K562 (cell line): ENCODE data around the gene KIF20B. TPM values are rescaled to one million over a fixed set of nuclear protein-coding genes. Genes with fewer than 3 reads are reported as not detected.

Source experiments
- CTBP1 ChIP-seq: fragments of 450-650 bp; IDR thresholded peaks from 2 replicates; pipeline ENCODE4 v1.6.1; 2016; ENCODE audit warnings: borderline replicate concordance
- HCFC1 ChIP-seq: IDR thresholded peaks from 2 replicates; pipeline ENCODE4 v1.6.1; 2012; ENCODE audit warnings: low read depth, low read length, improper control_type of control experiment
- HSF4 ChIP-seq: fragments of 250-450 bp; sonication (Bioruptor Pico); IDR thresholded peaks from 2 replicates; pipeline ENCODE4 v2.1.2; 2022; ENCODE audit warnings: mild to moderate bottlenecking, moderate library complexity, borderline replicate concordance
- JUND ChIP-seq, 2 experiments: IDR thresholded peaks; 2 replicates in 1 of 2; 3 replicates in 1 of 2; pipeline ENCODE4 v1.6.1; 2011; ENCODE audit warnings: borderline replicate concordance in 2 of 2, low read depth in 2 of 2, low read length in 2 of 2, improper control_type of control experiment in 1 of 2, missing biosample characterization in 1 of 2, missing genetic modification characterization in 1 of 2, missing genetic modification reagents in 1 of 2
- MYC ChIP-seq, 2 experiments: fragments of 250-450 bp in 1 of 2; sonication (Bioruptor Pico) in 1 of 2; IDR thresholded peaks; 2 replicates each; pipeline versions ENCODE4 v1.5.1 to v1.6.1; 2012 to 2021; ENCODE audit warnings: low read depth in 2 of 2, borderline replicate concordance in 1 of 2, improper control_type of control experiment in 1 of 2, low read length in 1 of 2, mild to moderate bottlenecking in 1 of 2, moderate library complexity in 1 of 2
- POLR2AphosphoS2 ChIP-seq: IDR thresholded peaks from 2 replicates; pipeline ENCODE4 v1.6.1; 2012; ENCODE audit warnings: low read length, improper control_type of control experiment
- POU5F1 ChIP-seq: fragments of 150-350 bp; IDR thresholded peaks from 2 replicates; pipeline ENCODE4 v1.6.1; 2014; ENCODE audit warnings: borderline replicate concordance, low read length, low read depth, mild to moderate bottlenecking; ENCODE audit not compliant: partially characterized antibody
- RBM34 ChIP-seq: fragments of 200-400 bp; formaldehyde crosslinking; IDR thresholded peaks from 2 replicates; pipeline ENCODE4 v1.6.1; 2018; ENCODE audit warnings: low read length, borderline replicate concordance; ENCODE audit not compliant: insufficient read depth
- ZNF197 ChIP-seq: fragments of 200-800 bp; sonication (Bioruptor generic); IDR thresholded peaks from 2 replicates; pipeline ENCODE4 v1.6.1; 2016; ENCODE audit warnings: low read depth, missing genetic modification characterization, missing compliant biosample characterization
- polyA plus RNA-seq, 8 experiments: library from polyadenylated mRNA; depleted of rRNA in 4 of 8; stranded (reverse) in 5 of 8; unstranded in 3 of 8; fragments of >200 nt; fragmentation: Nextera tagmentation in 2 of 8; fragmentation: Illumina TruSeq in 1 of 8; extraction: Ambion mirVana in 2 of 8; extraction: Trizol in 1 of 8; gene quantifications; 2 replicates each; pipeline versions ENCODE4 v1.2.1 to v1.2.3, GENCODE V29; 2011 to 2014; ENCODE audit warnings: inconsistent platforms in 1 of 8, missing spikeins in 1 of 8
- total RNA-seq, 7 experiments: library from RNA; depleted of rRNA in 6 of 7; stranded (reverse); fragments of >200 nt in 6 of 7; fragmentation: Illumina TruSeq in 2 of 7; extraction: Trizol in 2 of 7; gene quantifications; 2 replicates each; pipeline versions ENCODE4 v1.2.1 to v1.2.3, GENCODE V29; 2011 to 2021; ENCODE audit warnings: low replicate concordance in 1 of 7
- TF ChIP-seq, protein P1 (sequence below): fragments of 450-650 bp; IDR thresholded peaks from 2 replicates; pipeline ENCODE4 v1.6.1; 2017; ENCODE audit warnings: antibody characterized with exemption
- TF ChIP-seq, protein P2 (sequence below): fragments of 450-650 bp; formaldehyde crosslinking; IDR thresholded peaks from 2 replicates; pipeline ENCODE4 v1.4.0; 2022; ENCODE audit warnings: mild to moderate bottlenecking, moderate library complexity
- TF ChIP-seq, protein P3 (sequence below), 2 experiments: fragments of 450-650 bp; formaldehyde crosslinking in 1 of 2; IDR thresholded peaks; 2 replicates each; pipeline versions ENCODE4 v1.4.0 to v1.6.1; 2014 to 2020; ENCODE audit warnings: mild to moderate bottlenecking in 2 of 2, borderline replicate concordance in 1 of 2, low read depth in 1 of 2

The KIF20B gene
- total and polyA plus RNA-seq, 9 of the 15 experiments (the other 6 are each of a cell fraction or from before 2014, with no cell fraction given): 18.6 to 56.5 (median 32.9) TPM

DNA sequence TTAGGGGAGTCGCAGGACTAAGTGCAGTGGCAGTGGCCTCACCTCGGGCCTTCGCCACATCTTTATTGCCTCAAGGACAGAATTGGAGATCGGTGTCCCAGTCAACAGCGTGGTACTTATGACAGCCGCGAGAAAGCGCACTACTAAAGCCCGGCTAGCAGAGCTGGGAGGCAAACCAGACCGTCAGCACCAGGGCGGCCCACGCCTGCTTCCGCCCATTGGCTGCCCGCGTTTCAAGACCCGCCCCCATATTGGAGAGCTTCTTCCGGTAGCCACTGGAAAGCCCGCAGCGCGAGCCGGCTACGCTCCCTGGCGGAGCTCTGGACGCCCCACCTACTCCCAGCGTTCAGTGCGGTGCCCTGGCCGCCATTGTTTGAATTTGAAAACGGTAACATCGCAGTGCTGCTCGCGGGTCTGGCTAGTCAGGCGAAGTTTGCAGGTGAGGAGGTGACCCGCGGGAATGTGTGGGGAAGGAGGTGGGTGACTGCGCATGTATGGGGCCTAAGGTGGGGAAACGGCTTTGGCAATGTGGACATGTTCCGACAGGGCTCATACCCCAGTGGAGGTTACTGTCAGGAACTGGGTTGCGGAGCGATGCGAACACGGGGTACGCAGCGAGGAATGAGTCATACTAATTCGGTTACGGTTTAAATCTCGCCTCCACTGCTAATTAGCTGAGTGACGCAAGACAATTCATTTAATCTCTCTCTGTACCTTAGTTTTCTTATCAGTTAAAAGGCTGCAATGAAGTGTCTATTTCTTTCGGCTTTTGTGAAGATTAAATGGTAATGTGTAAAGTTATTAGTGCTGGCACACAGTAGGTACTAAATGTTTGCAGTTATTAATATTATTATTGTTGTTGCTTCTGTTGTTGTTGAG, at the start of gene KIF20B (continued):
- TF ChIP-seq, protein P1, sequence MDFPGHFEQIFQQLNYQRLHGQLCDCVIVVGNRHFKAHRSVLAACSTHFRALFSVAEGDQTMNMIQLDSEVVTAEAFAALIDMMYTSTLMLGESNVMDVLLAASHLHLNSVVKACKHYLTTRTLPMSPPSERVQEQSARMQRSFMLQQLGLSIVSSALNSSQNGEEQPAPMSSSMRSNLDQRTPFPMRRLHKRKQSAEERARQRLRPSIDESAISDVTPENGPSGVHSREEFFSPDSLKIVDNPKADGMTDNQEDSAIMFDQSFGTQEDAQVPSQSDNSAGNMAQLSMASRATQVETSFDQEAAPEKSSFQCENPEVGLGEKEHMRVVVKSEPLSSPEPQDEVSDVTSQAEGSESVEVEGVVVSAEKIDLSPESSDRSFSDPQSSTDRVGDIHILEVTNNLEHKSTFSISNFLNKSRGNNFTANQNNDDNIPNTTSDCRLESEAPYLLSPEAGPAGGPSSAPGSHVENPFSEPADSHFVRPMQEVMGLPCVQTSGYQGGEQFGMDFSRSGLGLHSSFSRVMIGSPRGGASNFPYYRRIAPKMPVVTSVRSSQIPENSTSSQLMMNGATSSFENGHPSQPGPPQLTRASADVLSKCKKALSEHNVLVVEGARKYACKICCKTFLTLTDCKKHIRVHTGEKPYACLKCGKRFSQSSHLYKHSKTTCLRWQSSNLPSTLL: no peak
- TF ChIP-seq ZNF197 (CRISPR knock-in tag) (no peak), CTBP1 (peak; percentile 55; the same call in 1 of the 2 replicates), HCFC1 (0 out of 2 replicates have a peak, but pooled peaks have one; percentile 12), JUND (IDR thresholded peaks at IDR 0.05; ENCODE audit: borderline replicate concordance, low read depth, low read length) (peak; percentile 94), JUND (tag; IDR thresholded peaks at IDR 0.05; ENCODE audit: borderline replicate concordance, low read depth, low read length) (peak; percentile 95), HSF4 (CRISPR knock-in tag) (no peak), MYC (IDR thresholded peaks at IDR 0.05; ENCODE audit: low read depth, low read length) (peak; percentile 72), MYC (CRISPR knock-in tag; IDR thresholded peaks at IDR 0.05; ENCODE audit: borderline replicate concordance, low read depth) (no peak), RBM34 (no peak), POLR2AphosphoS2 (0 out of 2 replicates have a peak, but pooled peaks have one; percentile 16), POU5F1 (no peak)
- TF ChIP-seq, protein P2, sequence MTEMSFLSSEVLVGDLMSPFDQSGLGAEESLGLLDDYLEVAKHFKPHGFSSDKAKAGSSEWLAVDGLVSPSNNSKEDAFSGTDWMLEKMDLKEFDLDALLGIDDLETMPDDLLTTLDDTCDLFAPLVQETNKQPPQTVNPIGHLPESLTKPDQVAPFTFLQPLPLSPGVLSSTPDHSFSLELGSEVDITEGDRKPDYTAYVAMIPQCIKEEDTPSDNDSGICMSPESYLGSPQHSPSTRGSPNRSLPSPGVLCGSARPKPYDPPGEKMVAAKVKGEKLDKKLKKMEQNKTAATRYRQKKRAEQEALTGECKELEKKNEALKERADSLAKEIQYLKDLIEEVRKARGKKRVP: no peak
- TF ChIP-seq, protein P3, sequence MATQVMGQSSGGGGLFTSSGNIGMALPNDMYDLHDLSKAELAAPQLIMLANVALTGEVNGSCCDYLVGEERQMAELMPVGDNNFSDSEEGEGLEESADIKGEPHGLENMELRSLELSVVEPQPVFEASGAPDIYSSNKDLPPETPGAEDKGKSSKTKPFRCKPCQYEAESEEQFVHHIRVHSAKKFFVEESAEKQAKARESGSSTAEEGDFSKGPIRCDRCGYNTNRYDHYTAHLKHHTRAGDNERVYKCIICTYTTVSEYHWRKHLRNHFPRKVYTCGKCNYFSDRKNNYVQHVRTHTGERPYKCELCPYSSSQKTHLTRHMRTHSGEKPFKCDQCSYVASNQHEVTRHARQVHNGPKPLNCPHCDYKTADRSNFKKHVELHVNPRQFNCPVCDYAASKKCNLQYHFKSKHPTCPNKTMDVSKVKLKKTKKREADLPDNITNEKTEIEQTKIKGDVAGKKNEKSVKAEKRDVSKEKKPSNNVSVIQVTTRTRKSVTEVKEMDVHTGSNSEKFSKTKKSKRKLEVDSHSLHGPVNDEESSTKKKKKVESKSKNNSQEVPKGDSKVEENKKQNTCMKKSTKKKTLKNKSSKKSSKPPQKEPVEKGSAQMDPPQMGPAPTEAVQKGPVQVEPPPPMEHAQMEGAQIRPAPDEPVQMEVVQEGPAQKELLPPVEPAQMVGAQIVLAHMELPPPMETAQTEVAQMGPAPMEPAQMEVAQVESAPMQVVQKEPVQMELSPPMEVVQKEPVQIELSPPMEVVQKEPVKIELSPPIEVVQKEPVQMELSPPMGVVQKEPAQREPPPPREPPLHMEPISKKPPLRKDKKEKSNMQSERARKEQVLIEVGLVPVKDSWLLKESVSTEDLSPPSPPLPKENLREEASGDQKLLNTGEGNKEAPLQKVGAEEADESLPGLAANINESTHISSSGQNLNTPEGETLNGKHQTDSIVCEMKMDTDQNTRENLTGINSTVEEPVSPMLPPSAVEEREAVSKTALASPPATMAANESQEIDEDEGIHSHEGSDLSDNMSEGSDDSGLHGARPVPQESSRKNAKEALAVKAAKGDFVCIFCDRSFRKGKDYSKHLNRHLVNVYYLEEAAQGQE (IDR thresholded peaks at IDR 0.05; ENCODE audit: borderline replicate concordance): peak; percentile 41; the same call in 1 of the 2 replicates
- TF ChIP-seq, protein P3 (CRISPR knock-in tag; IDR thresholded peaks at IDR 0.05; ENCODE audit: low read depth): no peak
